HG03103 (cell line): Measurements from ENCODE around the gene OR10G7.

Experiments used
- ATAC-seq: cut with Tn5 transposase; IDR thresholded peaks from one replicate; pipeline ENCODE4 v1.9.1; 2021; ENCODE audit warnings: low read depth; ENCODE audit not compliant: unreplicated experiment

Gene OR10G7

GRCh38 chr11:124041254-124041653 lies at the start of gene OR10G7:
OR10G7 (minus strand) TSS chr11:124041325; CDS start chr11:124039001, 2,324 bp downstream.
- no peak for ATAC-seq

- ATAC-seq, result no peak
Measured at GRCh38 chr11:124085997-124086846, 45.1 kb upstream of the OR10G7 start.

- no peak for ATAC-seq
Measured at GRCh38 chr11:124085583-124085982, 44.5 kb upstream of the OR10G7 start.

DNA sequence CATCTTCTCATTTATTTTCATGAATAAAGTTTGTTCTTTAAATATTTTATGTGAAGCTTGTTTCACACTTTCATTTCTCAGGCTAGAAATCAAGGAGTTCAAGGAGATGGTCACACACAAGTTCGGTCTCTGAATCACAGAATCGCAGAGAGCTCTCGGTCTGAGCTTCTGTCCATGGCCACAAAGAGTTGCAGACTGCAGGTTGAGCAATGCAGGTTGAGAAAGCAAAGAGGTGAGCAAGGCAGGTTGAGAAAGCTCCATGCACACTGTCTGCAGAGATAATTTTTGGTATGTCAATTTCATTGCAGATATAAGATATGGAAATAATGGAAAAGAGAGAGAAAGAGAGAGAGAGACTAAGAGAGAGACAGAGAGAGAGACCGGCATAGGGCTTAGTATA lies 41.2 kb upstream of the OR10G7 start:
- ATAC-seq, result no peak

- no peak for ATAC-seq
Measured at GRCh38 chr11:124081483-124081882, 40.4 kb upstream of the OR10G7 start.

DNA sequence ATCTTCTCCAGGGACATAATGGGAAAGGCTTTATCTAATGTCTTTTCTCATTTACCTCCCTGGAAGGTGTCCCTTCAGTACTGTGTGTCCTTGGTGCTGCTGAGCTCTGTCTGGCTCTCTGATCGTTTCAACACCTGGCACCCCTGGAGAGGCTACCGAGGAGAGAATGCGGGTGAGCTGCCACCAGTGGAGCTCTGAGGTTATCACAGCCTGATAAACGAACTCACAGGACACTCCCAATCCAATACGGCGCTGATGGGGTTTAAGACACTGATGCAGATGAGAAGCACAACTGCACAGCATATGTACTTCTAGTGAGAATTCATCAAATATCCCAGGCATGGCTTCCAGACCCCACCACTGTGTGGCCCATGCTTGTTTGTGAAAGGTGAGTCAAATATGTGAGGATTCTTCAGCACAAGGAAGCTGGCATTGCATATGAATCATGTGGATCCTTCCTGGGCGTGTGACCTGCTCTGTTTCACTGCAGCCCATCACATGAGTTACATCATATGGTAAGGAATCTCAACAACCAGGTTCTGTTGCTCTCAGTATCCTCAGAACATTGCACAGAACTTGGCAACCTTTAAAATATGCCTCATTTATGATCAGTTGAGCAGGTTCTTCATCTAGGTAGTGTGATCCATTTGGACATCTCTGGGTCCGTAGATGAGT lies 39.3 kb upstream of the OR10G7 start:
- no peak for ATAC-seq

- no peak for ATAC-seq
Measured at GRCh38 chr11:124079631-124080326, 38.7 kb upstream of the OR10G7 start.

- no peak for ATAC-seq
Measured at GRCh38 chr11:124078591-124078990, 37.5 kb upstream of the OR10G7 start.

DNA sequence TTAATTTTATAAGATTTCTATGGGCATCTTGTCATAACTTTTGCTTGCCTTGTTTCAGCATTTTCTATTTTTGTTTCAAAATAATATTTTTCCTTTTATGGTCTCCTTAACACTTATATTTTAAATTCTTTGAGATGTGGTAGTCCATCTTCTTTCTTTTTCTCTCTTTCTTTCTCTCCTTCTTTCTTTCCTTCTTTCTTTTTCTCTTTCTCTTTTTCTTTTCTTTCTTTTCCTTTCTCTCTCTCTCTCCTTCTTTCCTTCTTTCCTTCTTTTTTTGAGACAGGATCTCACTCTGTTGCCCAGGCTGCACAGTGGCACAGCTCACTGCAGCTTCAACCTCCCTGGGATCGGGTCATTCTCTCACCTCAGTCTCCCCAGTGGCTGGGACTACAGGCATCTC lies 36.1 kb upstream of the OR10G7 start:
- no peak for ATAC-seq

DNA sequence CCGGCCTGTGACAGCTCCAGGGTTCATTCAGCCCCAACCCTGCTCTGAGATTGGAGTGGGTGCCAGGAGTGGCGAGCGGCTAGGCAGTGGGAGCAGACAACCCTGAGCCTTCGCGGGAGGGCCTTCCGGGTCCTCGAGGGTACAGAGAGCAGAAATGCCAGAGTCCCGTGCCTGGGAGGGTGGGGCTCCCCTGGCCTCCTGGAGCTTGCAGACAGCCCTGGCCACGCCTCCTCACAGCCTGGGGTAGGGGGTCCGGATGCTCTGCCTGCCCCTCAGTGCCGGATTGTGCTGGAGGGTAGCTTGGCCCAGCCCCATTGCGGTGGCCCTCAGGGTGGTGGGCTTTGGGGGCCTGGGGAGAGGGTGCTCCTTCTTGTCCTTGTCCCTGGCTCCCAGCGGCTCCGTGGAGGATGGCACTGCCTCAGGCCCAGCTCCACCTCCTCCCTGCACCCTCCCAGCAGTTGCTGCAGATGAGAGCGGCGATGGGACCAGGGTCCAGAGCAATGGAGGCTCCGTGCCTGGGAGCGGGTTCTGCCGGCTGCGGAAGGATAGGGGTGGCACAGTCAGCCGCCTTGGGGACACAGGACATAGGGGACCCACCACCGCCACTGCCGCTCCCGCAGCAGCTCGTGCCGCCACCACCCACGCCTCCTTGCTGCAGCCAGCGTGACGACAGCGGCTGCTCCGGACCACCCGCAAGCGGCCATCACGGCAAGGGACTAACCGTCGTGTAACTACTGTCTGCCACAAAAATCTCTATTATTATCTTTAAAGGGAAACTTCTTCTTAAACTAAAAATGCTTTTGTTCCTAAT lies 34.9 kb upstream of the OR10G7 start:
- peak; percentile 63 for ATAC-seq

- no peak for ATAC-seq
Measured at GRCh38 chr11:124075492-124075840, 34.3 kb upstream of the OR10G7 start.

GRCh38 chr11:124074554-124074953 lies 33.4 kb upstream of the OR10G7 start:
- no peak for ATAC-seq

DNA sequence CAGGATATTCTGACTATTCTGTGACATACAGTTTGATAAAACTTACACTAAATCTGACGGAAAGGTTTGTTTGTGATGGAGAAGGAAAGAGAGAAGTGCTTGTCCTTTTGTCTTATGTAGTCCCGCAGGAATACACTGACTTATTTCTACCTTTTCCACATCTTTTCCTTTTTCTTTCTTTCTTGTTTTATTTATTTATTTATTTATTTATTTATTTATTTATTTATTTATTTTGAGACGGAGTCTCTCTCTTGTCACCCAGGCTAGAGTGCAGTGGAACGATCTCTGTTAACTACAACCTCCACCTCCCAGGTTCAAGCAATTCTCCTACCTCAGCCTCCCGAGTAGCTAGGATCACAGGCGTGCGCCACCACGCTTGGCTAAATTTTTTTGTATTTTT lies 31.0 kb upstream of the OR10G7 start:
- ATAC-seq, result no peak

DNA sequence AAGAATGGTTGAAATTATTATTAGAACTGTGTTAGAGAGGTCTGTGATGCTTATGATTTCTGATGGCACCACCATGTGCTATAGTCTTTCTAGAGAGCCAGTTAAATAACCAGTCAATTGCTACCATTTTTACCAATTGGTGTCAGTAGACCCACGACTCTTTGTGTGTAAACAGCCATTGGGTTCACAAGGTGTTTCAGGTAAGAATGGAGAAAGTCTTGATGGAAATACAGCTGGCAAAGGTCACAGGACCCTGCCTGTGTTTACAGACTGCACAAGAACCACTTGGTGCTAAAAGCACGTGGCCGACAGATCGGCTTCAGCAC lies 30.5 kb upstream of the OR10G7 start:
- ATAC-seq, result no peak

DNA sequence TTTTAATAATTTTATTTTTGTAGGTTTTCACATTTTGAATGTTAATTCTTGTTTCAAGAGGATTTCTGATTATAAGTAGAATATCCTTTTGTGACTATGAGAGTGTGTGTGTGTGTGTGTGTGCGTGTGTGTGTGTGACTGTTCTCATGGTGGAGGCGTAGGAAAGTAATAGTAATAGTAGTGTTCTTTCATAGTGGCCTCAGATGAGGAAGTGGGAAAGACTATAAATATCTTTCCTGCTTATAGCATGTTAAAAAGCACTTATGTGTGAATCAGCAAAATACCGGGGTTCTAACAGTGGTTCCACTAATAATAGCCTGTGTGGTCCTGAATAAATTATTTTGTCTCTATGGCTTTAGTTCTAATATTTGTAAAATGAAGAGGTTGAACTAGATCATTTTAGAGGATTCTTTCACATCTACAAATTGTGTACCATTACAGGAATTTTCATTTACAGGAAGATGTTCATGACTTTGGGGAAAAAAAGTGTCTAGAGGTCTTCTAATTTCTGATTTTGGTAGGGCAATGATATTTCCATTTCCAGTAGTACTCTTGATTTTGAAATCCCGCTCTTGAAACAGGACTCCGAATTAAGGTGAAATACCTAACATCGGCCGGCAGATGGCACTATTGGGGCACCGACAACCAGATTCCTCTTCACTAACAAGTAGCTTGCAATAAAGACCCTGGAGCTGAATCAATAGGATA lies 29.9 kb upstream of the OR10G7 start:
- ATAC-seq, result peak; percentile 83

DNA sequence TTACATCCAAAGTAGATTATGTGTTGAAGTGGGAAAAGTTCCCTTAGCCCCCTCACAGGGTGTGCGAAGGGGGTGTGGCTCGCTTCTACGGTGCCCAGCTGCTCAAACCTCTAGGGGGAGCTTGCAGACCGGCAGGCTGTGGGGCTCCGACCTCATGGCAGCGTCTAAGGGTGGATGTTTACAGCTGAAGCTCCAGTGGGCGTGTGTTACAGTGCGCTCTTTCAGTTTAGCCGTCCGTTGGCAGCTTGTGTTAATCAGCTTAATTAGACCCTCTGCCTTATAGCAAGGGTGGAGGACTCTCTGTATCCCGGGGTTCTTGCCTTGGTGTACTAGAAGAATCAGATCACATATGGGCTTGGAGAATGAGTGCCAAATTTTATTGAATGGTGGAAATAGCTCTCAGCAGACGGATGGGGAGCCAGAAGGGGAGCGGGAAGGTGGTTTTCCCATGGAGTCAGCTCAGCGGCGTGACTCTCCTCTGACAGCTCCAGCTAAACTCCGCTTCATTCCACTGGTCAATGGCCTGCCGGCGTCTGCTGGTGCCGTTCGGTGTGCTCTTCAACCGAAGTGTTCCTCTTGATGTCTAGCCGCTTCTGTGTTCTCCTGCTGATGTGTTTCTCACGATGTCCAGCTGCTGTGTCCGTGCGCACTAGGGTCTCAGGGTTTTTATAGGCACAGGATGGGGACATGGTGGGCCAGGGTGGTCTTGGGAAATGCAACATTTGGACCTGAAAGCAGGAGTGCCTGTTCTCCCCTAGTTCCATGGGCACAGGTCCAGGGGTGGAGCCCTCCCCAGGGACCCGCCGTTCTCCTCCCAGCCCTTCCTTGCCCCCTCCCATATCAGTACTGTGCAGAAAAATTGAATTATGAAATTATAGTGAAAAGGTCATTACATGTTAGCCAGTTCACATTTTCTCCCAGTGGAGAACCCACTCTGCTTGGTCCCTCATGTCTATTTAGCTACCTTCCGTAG lies 28.6 kb upstream of the OR10G7 start:
- ATAC-seq, result peak; percentile 67

- ATAC-seq, result no peak
Measured at GRCh38 chr11:124068601-124069110, 27.5 kb upstream of the OR10G7 start.

DNA sequence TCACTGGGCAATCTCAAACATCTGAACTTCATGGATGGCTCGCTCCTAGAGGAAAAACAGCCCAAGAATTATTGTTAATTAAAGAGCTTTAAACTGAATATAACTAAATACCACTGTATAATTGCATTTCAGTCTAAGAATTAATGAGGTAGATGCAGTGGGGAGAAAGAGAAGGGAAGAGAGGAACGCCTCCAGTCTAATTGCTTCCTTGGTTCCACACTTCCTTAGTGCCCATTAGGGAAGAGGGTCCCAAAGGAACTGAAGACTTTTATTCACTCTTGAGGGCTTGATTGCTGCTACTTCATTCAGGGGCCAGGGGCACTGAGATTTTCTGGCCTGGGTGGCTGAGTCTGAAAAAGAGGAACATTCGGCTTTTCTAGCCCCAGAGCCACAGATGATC lies 11.8 kb upstream of the OR10G7 start:
- no peak for ATAC-seq

- no peak for ATAC-seq
Measured at GRCh38 chr11:124050748-124051147, 9.6 kb upstream of the OR10G7 start.
